Dermis lymphatic vessel endothelial cell (primary cell): ENCODE results near the gene STK4. TPM values are rescaled to one million over a fixed set of nuclear protein-coding genes. Genes with fewer than 3 reads are reported as not detected.

Experiments used
- total RNA-seq: library from RNA; depleted of rRNA; stranded (reverse); fragments of >200 nt; gene quantifications from 2 replicates; pipeline ENCODE4 v1.2.1, GENCODE V29; 2014

The STK4 gene
- total RNA-seq: 14.6 and 20.5 TPM in 2 replicates

GRCh38 chr20:44966030-44966961 is at the start of gene STK4:
Gene STK4 (plus strand): TSS chr20:44966512. CDS start chr20:44966569, 57 bp downstream.

GRCh38 chr20:44960103-44960852 is 6.0 kb upstream of the STK4 start, which contains the start of gene TOMM34:
Gene TOMM34 (minus strand): TSS chr20:44960397. CDS start chr20:44960333, 64 bp downstream.

GRCh38 chr20:45100563-45101245 is 134.4 kb downstream of the STK4 start, which contains the start of gene KCNS1:
Gene KCNS1 (minus strand): TSS chr20:45101127. CDS start chr20:45099236, 1,891 bp downstream.

GRCh38 chr20:45114465-45115385 is 148.4 kb downstream of the STK4 start, which contains the start of gene WFDC5:
Gene WFDC5 (minus strand): TSS chr20:45115174. CDS start chr20:45115083, 91 bp downstream.

GRCh38 chr20:45124365-45124764 is 158.1 kb downstream of the STK4 start, which contains the start of gene WFDC12:
Gene WFDC12 (minus strand): TSS chr20:45124465. CDS start chr20:45124447, 18 bp downstream.

Other genes starting within 250 kb of the STK4 start
- gene KCNK15, start 220.6 kb upstream of the STK4 start, total RNA-seq: under 0.01 TPM in 1 of 2 replicates, not detected in the other
- not detected in 2 replicates for gene RIMS4, start 156.0 kb upstream of the STK4 start, total RNA-seq
- gene YWHAB, start 80.8 kb upstream of the STK4 start, total RNA-seq: 95.7 and 136 TPM in 2 replicates
- gene PABPC1L, start 56.5 kb upstream of the STK4 start, total RNA-seq: 1.0 and 1.2 TPM in 2 replicates
- gene TOMM34, start 6.1 kb upstream of the STK4 start, total RNA-seq: 9.9 and 18.7 TPM in 2 replicates
- 0.09 and 0.11 TPM in 2 replicates for gene KCNS1, start 134.6 kb downstream of the STK4 start, total RNA-seq
- gene WFDC5, start 148.7 kb downstream of the STK4 start, total RNA-seq: not detected in 2 replicates
- not detected in 2 replicates for gene WFDC12, start 158.0 kb downstream of the STK4 start, total RNA-seq
- gene PI3, start 208.4 kb downstream of the STK4 start, total RNA-seq: not detected in 2 replicates
- not detected in 2 replicates for gene SEMG1, start 240.5 kb downstream of the STK4 start, total RNA-seq